CD14-positive monocyte (primary cell): ENCODE measurements around the gene CEACAM16. TPM values are rescaled to one million over a fixed set of nuclear protein-coding genes. Genes with fewer than 3 reads are reported as not detected.

Experiments used
- DNase-seq, 3 donors: peaks; one replicate each; pipeline ENCODE4 v3.0.0-alpha.2; 2011 to 2022
- H2AFZ ChIP-seq: 2 replicates; pipeline ENCODE4 v1.6.0; 2012; ENCODE audit warnings: mild to moderate bottlenecking, low read depth, low read length, inconsistent platforms; ENCODE audit not compliant: insufficient read depth, poor library complexity, severe bottlenecking
- H3K27ac ChIP-seq, 2 donors: 1 replicate in 1 of 2; 2 replicates in 1 of 2; pipeline ENCODE4 v1.5.1; 2012 to 2013; ENCODE audit warnings: low read length in 2 of 2, control low read depth in 1 of 2, inconsistent platforms in 1 of 2, low read depth in 1 of 2, mild to moderate bottlenecking in 1 of 2
- H3K27me3 ChIP-seq, 2 donors: one replicate each; pipeline versions ENCODE4 v1.6.0 to v1.6.1; 2011 to 2013; ENCODE audit warnings: low read length in 2 of 2; ENCODE audit not compliant: control insufficient read depth in 2 of 2, insufficient read depth in 2 of 2
- H3K36me3 ChIP-seq, 2 donors: replicated peaks in 1 of 2; 1 replicate in 1 of 2; 2 replicates in 1 of 2; pipeline versions ENCODE4 v1.5.1 to v1.6.1; 2012 to 2013; ENCODE audit warnings: low read length in 2 of 2, control low read depth in 1 of 2, inconsistent platforms in 1 of 2, mild to moderate bottlenecking in 1 of 2; ENCODE audit not compliant: insufficient read depth in 2 of 2, control insufficient read depth in 1 of 2
- H3K4me1 ChIP-seq, 2 donors: 1 replicate in 1 of 2; 2 replicates in 1 of 2; pipeline versions ENCODE4 v1.5.1 to v1.6.1; 2012 to 2013; ENCODE audit warnings: low read length in 2 of 2, control low read depth in 1 of 2, inconsistent platforms in 1 of 2, mild to moderate bottlenecking in 1 of 2, moderate library complexity in 1 of 2; ENCODE audit not compliant: insufficient read depth in 2 of 2, control insufficient read depth in 1 of 2
- H3K4me2 ChIP-seq: replicated peaks from 2 replicates; pipeline ENCODE3; 2012; ENCODE audit warnings: low read length, moderate library complexity, mild to moderate bottlenecking; ENCODE audit not compliant: poor library complexity, severe bottlenecking; ENCODE audit errors: extremely low read depth
- H3K4me3 ChIP-seq, 3 experiments: fragments of 200-600 bp in 1 of 3; sonication (generic) in 1 of 3; replicated peaks in 1 of 3; 1 replicate in 2 of 3; 2 replicates in 1 of 3; pipeline ENCODE4 v1.5.1; 2011 to 2013; ENCODE audit warnings: low read length in 3 of 3, mild to moderate bottlenecking in 3 of 3, control low read depth in 2 of 3, low read depth in 2 of 3, inconsistent platforms in 1 of 3, moderate library complexity in 1 of 3
- H3K79me2 ChIP-seq: 2 replicates; pipeline ENCODE4 v1.6.0; 2012; ENCODE audit warnings: mild to moderate bottlenecking, control low read depth, inconsistent platforms, low read length, moderate library complexity; ENCODE audit not compliant: insufficient read depth
- H3K9ac ChIP-seq: 2 replicates; pipeline ENCODE4 v1.6.0; 2017; ENCODE audit warnings: low read length, mild to moderate bottlenecking; ENCODE audit not compliant: insufficient read depth, poor library complexity, severe bottlenecking
- H3K9me3 ChIP-seq, 2 donors: replicated peaks in 1 of 2; 1 replicate in 1 of 2; 2 replicates in 1 of 2; pipeline versions ENCODE4 v1.5.1 to v1.6.1; 2012 to 2013; ENCODE audit warnings: low read length in 2 of 2, control low read depth in 1 of 2; ENCODE audit not compliant: control insufficient read depth in 1 of 2, insufficient read depth in 1 of 2
- H4K20me1 ChIP-seq: 2 replicates; pipeline ENCODE4 v1.6.0; 2012; ENCODE audit warnings: mild to moderate bottlenecking, low read length, control low read depth, moderate library complexity; ENCODE audit not compliant: insufficient read depth
- H3K27ac Mint-ChIP-seq, 7 donors: one replicate each; pipeline ENCODE4 v1.8.0; 2020; ENCODE audit warnings: mild to moderate bottlenecking in 7 of 7, mixed read lengths in 7 of 7, moderate library complexity in 6 of 7, inconsistent platforms in 2 of 7
- H3K27me3 Mint-ChIP-seq, 3 donors: one replicate each; pipeline ENCODE4 v1.8.0; 2021 to 2022; ENCODE audit warnings: low read depth in 3 of 3, mild to moderate bottlenecking in 3 of 3, mixed read lengths in 3 of 3, moderate library complexity in 3 of 3, inconsistent platforms in 1 of 3
- H3K36me3 Mint-ChIP-seq, 2 donors: one replicate each; pipeline ENCODE4 v1.8.0; 2020; ENCODE audit warnings: mixed read lengths in 2 of 2, inconsistent platforms in 1 of 2, mild to moderate bottlenecking in 1 of 2
- H3K4me1 Mint-ChIP-seq: one replicate; pipeline ENCODE4 v1.8.0; 2020; ENCODE audit warnings: mild to moderate bottlenecking, mixed read lengths
- H3K4me3 Mint-ChIP-seq, 2 donors: one replicate each; pipeline ENCODE4 v1.8.0; 2020; ENCODE audit warnings: mild to moderate bottlenecking in 2 of 2, mixed read lengths in 2 of 2, moderate library complexity in 1 of 2
- H3K9me3 Mint-ChIP-seq, 7 donors: one replicate each; pipeline ENCODE4 v1.8.0; 2020 to 2022; ENCODE audit warnings: mixed read lengths in 7 of 7, mild to moderate bottlenecking in 6 of 7, moderate library complexity in 6 of 7, inconsistent platforms in 2 of 7
- WGBS: methylation state at CpG from one replicate; pipeline ENCODE4 v1.1.5; 2013; ENCODE audit warnings: missing lambda C conversion rate; ENCODE audit not compliant: insufficient coverage; 5-methylcytosine and 5-hydroxymethylcytosine counted together
- intact Hi-C, 2 donors: fragments of 100-400 bp; cut with micrococcal nuclease; formaldehyde crosslinking; loops; one replicate each; pipeline versions ENCODE4 v1.15.0 to v1.15.1; 2023
- polyA plus RNA-seq, 3 donors: library from polyadenylated mRNA; depleted of rRNA in 1 of 3; unstranded in 2 of 3; stranded (reverse) in 1 of 3; fragments of 300-500 nt in 2 of 3; fragments of >200 nt in 1 of 3; fragmentation: Illumina TruSeq in 2 of 3; gene quantifications; 1 replicate in 2 of 3; 2 replicates in 1 of 3; pipeline ENCODE4 v1.2.3, GENCODE V29; 2012 to 2021
- TF ChIP-seq, protein P1 (sequence below): fragments of 200-600 bp; IDR thresholded peaks from one replicate; pipeline ENCODE4 v1.8.0; 2022; ENCODE audit warnings: antibody characterized with exemption, mild to moderate bottlenecking

The CEACAM16 gene
- polyA plus RNA-seq, 3 donors = not detected

DNA sequence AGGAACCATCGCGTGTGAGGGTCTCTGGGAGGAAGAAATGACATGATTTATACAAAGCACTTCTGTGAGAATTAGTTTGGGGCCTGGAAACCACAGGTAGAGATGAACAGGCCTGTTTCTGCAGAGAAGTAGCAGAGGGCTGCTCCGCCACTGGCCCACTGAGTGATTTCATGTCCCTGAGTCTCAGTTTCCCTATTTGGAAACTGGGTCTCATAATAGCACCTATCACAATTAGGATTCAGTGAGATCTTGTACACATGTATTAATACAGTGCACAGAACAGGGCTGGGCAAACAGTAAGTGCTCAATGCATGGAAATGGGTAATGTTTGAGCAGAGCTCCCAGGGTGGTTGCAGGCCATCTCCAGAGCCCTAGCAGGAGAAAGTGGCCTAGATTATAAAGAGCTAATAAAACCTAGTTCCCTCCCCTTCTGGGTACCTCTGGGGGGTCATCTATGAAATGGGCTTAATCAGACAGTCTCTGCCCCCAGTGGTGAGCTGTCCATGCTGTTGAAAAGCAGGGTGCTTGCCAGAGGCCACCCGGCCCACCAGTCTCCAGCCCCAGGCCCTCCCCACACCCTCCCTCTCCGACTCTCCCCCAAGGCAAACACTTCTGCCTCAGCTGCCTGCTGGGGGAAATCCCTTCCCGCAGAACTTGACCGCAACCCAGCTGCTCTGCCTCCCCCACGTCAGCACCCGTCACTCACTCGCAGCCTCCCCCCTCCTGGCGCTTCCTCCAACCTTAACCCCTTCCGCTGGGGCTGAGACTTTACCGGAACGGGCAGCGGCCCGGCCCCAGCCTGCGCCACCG is 54.1 kb downstream of the CEACAM16 start:
- Mint-ChIP-seq H3K9me3 (peaks cover 0 to 2% (median 0%) of the 10 kb centered on the region in 7 donors), H3K36me3 (peaks cover 65 to 75% of the 10 kb centered on the region in 2 donors)

DNA sequence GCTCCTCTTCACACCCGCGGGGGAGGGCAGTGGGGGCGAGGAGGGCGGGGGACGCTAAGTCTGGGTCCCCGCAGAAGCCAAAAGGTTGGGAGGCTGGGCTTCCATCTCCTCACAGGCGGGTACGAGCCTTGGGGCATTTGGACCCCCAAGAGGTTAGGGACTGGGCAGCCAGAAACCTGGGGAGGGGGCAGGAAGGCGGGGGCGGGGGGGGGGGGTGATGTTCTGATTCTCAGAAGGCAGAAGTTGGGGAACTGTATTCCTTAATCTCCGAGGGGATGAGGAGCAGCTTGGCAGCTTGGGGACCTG is 54.6 kb downstream of the CEACAM16 start:
- Histone ChIP-seq H3K4me2 (peak overlapping the region; percentile 96), H3K36me3 (peaks cover 55 to 62% of the 10 kb centered on the region in 2 donors), H3K27ac (peak overlapping the region; percentile 97 to 99), H3K79me2 (peaks cover 70% of the 10 kb centered on the region), H3K4me3 (peak overlapping the region; percentile 64 to 96 (median 73)), H3K27me3 (no peaks in the 10 kb centered on the region), H3K4me1 (peaks cover 62 to 70% of the 10 kb centered on the region in 2 donors), H2AFZ (no peak overlapping the region), H3K9me3 (no peaks in the 10 kb centered on the region), H3K9ac (peak overlapping the region; percentile 88), H4K20me1 (peaks cover 55% of the 10 kb centered on the region)
- Mint-ChIP-seq H3K4me1 (peaks cover 64% of the 10 kb centered on the region), H3K4me3 (peak overlapping the region; percentile 90 to 94), H3K27ac (peak overlapping the region; percentile 98 to 100 (median 99)), H3K9me3 (peaks cover 0 to 2% (median 0%) of the 10 kb centered on the region in 7 donors), H3K27me3 (peaks cover 0 to 3% (median 2%) of the 10 kb centered on the region in 3 donors), H3K36me3 (peaks cover 70 to 81% of the 10 kb centered on the region in 2 donors)
- no peak for DNase-seq
- TF ChIP-seq, protein P1, sequence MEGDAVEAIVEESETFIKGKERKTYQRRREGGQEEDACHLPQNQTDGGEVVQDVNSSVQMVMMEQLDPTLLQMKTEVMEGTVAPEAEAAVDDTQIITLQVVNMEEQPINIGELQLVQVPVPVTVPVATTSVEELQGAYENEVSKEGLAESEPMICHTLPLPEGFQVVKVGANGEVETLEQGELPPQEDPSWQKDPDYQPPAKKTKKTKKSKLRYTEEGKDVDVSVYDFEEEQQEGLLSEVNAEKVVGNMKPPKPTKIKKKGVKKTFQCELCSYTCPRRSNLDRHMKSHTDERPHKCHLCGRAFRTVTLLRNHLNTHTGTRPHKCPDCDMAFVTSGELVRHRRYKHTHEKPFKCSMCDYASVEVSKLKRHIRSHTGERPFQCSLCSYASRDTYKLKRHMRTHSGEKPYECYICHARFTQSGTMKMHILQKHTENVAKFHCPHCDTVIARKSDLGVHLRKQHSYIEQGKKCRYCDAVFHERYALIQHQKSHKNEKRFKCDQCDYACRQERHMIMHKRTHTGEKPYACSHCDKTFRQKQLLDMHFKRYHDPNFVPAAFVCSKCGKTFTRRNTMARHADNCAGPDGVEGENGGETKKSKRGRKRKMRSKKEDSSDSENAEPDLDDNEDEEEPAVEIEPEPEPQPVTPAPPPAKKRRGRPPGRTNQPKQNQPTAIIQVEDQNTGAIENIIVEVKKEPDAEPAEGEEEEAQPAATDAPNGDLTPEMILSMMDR = no peak
- WGBS = 3% methylated on average over 3 of the region's 11 CpGs
- intact Hi-C loops = loop anchor here (5.0 kb wide), 1 partner anchor 66 kb away; no protein-coding TSS in a partner anchor

More for the DNA sequence above, 54.1 kb downstream of the CEACAM16 start:
- 7% methylated on average over 10 of the region's 18 CpGs for WGBS
- Histone ChIP-seq H3K36me3 (peaks cover 50 to 56% of the 10 kb centered on the region in 2 donors), H3K4me1 (peaks cover 64 to 70% of the 10 kb centered on the region in 2 donors), H3K4me3 (peak overlapping the region; percentile 64 to 96 (median 73)), H4K20me1 (peaks cover 50% of the 10 kb centered on the region), H3K9me3 (no peaks in the 10 kb centered on the region), H2AFZ (no peak overlapping the region), H3K79me2 (peaks cover 70% of the 10 kb centered on the region), H3K27me3 (no peaks in the 10 kb centered on the region), H3K27ac (peak overlapping the region; percentile 97 to 99), H3K4me2 (peak overlapping the region; percentile 96), H3K9ac (peak overlapping the region; percentile 88)
- DNase-seq = peak; percentile 95 to 98 (median 98)
- Mint-ChIP-seq H3K27ac (peak overlapping the region; percentile 98 to 100 (median 99)), H3K4me1 (peaks cover 64% of the 10 kb centered on the region), H3K4me3 (peak overlapping the region; percentile 79 to 90), H3K27me3 (peaks cover 0 to 3% (median 2%) of the 10 kb centered on the region in 3 donors)
- TF ChIP-seq, protein P1 = peak; percentile 7
- intact Hi-C loops = loop anchor here (5.0 kb wide), 1 partner anchor 66 kb away; no protein-coding TSS in a partner anchor
